DMS53 treated with DMSO at 0.1 percent for 48 hours (cell line): ENCODE data around the gene TPGS1.

Experiments
- DNase-seq: peaks from one replicate; lab custom pipeline; 2025; ENCODE audit not compliant: unreplicated experiment; lab: John Stamatoyannopoulos, UW

TPGS1 gene

GRCh38 chr19:517721-518597 lies 10.7 kb downstream of the TPGS1 start:
- DNase-seq, result no peak

- no peak for DNase-seq
Observed at GRCh38 chr19:518598-519231, 11.4 kb downstream of the TPGS1 start.

GRCh38 chr19:519449-519865 lies 12.2 kb downstream of the TPGS1 start:
- no peak for DNase-seq

- DNase-seq, result no peak
Observed at GRCh38 chr19:522726-523125, 15.4 kb downstream of the TPGS1 start.

GRCh38 chr19:524062-524674 lies 16.9 kb downstream of the TPGS1 start:
- no peak for DNase-seq

- no peak for DNase-seq
Observed at GRCh38 chr19:525029-525428, 17.7 kb downstream of the TPGS1 start.

- no peak for DNase-seq
Observed at GRCh38 chr19:525857-526419, 18.6 kb downstream of the TPGS1 start.

GRCh38 chr19:530134-531008 lies 23.1 kb downstream of the TPGS1 start:
- no peak for DNase-seq

GRCh38 chr19:531009-531752 lies 23.9 kb downstream of the TPGS1 start:
- DNase-seq, result peak; percentile 54

GRCh38 chr19:531753-532560 lies 24.7 kb downstream of the TPGS1 start, which contains the start of gene CDC34:
TSS of gene CDC34 (plus strand) at chr19:531760. CDS start at chr19:531932, 172 bp downstream.
- no peak for DNase-seq

GRCh38 chr19:532561-533363 lies 25.5 kb downstream of the TPGS1 start:
- peak; percentile 13 for DNase-seq

GRCh38 chr19:533364-534058 lies 26.2 kb downstream of the TPGS1 start:
- no peak for DNase-seq

GRCh38 chr19:534088-534487 lies 26.8 kb downstream of the TPGS1 start:
- DNase-seq, result no peak

GRCh38 chr19:535017-535835 lies 27.9 kb downstream of the TPGS1 start:
- peak; percentile 52 for DNase-seq

- DNase-seq, result no peak
Observed at GRCh38 chr19:536031-536880, 29.0 kb downstream of the TPGS1 start.

GRCh38 chr19:536881-537404 lies 29.6 kb downstream of the TPGS1 start:
- DNase-seq, result no peak
